D721Med (cell line): ENCODE data around the gene DGKB.

Experiments used
- DNase-seq: peaks from one replicate; pipeline ENCODE4 v3.0.0; 2011; ENCODE audit warnings: low spot score; ENCODE audit not compliant: insufficient read length
- FAIRE-seq: peaks from 2 replicates; lab custom pipeline; 2011; peaks lifted over from hg19 to GRCh38; lab: Jason Lieb, UNC
- CTCF ChIP-seq: IDR thresholded peaks from 2 replicates; pipeline ENCODE4 v1.5.1; 2012; ENCODE audit warnings: mild to moderate bottlenecking, control low read depth; ENCODE audit not compliant: insufficient read depth; ENCODE audit errors: missing control alignments

The DGKB gene

GRCh38 chr7:14854471-14854870 lies 48.1 kb downstream of the DGKB start:
- DNase-seq (no peak), FAIRE-seq (no peak)
- no peak for TF ChIP-seq CTCF

- TF ChIP-seq CTCF = no peak
- DNase-seq = no peak
- no peak for FAIRE-seq
Measured at GRCh38 chr7:14851610-14852009, 50.9 kb downstream of the DGKB start.

- no peak for TF ChIP-seq CTCF
- no peak for FAIRE-seq
- DNase-seq = no peak
Measured at GRCh38 chr7:14850039-14850438, 52.5 kb downstream of the DGKB start.

- FAIRE-seq (no peak), DNase-seq (no peak)
- no peak for TF ChIP-seq CTCF
Measured at GRCh38 chr7:14846405-14846804, 56.1 kb downstream of the DGKB start.

GRCh38 chr7:14843755-14844154 lies 58.8 kb downstream of the DGKB start:
- no peak for FAIRE-seq
- no peak for TF ChIP-seq CTCF
- no peak for DNase-seq

- no peak for DNase-seq
- FAIRE-seq = no peak
- no peak for TF ChIP-seq CTCF
Measured at GRCh38 chr7:14842523-14842922, 60.0 kb downstream of the DGKB start.

GRCh38 chr7:14841869-14842268 lies 60.7 kb downstream of the DGKB start:
- TF ChIP-seq CTCF = no peak
- no peak for DNase-seq
- FAIRE-seq = no peak
